GM19328 (cell line): ENCODE data around the gene PTPRG.
"Not testable (repeated sequence)": the region's sequence is repeated elsewhere in the genome, so short reads cannot be mapped to it uniquely, and the experiment has no call there.

Experiments used
- ATAC-seq: cut with Tn5 transposase; IDR thresholded peaks from one replicate; pipeline ENCODE4 v1.9.1; 2021; ENCODE audit warnings: mild to moderate bottlenecking, moderate library complexity; ENCODE audit not compliant: unreplicated experiment

Gene PTPRG

DNA sequence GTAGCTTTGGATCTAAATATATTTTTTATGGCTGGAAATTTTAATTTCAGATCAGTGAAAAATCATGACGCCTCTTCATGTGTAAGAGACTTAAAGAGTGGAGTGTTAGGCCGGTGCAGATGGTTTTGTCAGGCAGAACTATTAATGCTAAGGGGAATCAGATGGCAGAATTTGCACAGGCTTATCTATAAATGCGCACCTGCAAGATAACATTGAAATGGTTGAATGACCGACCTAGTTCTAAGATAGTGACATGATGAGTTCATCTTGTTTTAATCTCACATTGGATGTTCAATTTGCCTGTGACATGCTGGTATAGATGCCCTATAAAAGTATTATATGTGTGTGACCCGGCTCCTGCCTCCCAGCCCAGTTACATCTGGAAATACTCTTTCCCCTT, 471.4 kb downstream of the PTPRG start:
- no peak for ATAC-seq

DNA sequence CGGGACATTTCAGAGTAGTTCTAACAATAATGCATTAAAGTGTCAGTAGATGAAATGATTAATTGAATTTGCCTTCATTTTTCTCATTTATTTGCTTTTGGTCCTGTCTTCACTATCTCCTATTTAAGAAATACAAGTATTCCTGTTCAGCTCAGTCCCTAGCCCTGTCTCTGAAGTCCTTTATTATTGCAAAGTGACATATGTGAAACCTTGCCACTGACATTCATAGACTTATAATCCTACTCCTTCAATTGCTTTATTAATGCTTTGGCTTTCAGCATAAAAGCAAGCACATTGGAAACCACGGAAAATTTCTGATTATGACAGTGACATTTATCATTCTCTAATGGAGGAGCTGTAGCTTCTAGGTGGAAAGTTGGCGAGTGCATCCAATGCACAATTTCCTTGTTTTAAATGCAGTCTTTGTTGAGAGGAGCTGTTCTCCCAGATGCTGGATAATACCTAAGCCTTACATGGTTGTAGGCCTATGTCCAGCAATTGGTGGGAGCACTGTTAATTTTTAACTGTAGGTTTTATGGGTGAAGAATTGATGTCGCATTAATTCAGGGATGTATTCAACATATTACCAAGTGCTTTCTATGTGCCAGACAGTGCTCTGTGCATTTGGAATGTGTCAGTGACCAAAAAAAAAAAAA, 474.2 kb downstream of the PTPRG start:
- no peak for ATAC-seq

DNA sequence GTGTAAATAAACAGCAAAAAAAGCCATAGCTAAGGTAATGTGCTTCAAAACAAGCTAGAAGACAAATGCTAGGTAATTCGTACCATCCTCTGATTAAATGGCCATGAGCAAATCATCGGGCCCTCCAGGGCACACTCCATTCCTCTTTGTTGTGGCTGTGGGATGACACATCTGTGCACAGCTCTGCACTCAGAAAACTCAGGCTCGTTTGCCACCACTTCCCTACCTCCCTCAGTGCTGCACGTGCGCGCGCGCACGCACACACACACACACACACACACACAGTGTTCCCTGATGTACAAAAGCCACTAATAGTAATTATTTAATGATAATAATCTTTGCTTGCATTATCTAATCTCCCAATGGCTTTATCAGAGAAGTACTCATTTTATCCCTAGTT, 475.4 kb downstream of the PTPRG start:
- ATAC-seq: no peak

DNA sequence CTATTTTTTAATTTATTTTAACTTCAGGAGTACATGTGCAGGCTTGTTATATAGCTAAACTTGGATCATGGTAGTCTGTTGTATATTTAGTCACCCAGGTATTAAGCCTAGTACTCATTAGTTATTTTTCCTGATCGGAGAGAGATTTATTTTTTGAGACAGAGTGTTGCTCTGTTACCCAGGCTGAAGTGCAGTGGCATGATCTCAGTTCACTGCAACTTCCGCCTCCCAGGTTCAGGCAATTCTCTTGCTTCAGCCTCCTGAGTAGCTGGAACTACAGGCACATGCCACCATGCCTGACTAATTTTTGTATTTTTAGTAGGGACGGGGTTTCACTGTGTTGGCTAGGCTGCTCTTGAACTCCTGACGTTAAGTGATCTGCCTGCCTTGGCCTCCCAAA, 477.4 kb downstream of the PTPRG start:
- not testable (repeated sequence) for ATAC-seq

DNA sequence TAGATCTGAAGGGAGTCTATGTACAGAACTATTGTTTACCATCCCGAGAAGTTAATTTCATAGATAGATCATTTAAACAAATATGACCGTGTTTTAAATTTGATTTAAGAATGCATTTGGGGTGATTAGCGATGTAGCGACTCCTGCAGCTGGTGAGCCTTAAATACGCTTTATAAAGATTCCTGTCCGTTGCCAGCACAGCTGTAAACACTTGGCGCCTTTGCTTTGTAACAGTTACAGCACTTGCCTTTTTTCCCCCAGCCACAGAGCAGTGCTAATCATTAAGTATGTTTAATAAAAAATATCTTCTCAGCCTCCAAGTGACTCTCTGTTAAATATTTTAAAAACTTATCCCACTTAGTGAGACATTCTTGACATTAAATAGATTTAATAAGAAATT, 478.2 kb downstream of the PTPRG start:
- no peak for ATAC-seq

DNA sequence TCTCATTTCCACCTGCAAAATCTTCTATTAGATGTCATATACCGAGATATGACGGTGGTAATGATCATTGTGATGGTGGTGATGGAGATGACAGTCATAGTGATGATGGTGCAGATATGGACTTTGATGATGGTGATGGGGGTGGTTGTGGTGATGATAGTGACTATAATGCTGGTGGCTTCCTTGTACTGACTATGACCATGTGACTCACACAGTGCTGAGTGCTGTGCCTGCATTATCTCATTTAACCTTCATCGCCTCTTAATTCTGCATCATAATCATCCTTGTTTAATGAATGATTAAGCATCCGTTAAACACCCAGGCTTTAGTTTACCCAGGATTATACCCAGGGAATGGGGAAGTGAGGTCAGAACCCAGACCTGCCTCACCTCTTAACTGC, 480.3 kb downstream of the PTPRG start:
- ATAC-seq: no peak

DNA sequence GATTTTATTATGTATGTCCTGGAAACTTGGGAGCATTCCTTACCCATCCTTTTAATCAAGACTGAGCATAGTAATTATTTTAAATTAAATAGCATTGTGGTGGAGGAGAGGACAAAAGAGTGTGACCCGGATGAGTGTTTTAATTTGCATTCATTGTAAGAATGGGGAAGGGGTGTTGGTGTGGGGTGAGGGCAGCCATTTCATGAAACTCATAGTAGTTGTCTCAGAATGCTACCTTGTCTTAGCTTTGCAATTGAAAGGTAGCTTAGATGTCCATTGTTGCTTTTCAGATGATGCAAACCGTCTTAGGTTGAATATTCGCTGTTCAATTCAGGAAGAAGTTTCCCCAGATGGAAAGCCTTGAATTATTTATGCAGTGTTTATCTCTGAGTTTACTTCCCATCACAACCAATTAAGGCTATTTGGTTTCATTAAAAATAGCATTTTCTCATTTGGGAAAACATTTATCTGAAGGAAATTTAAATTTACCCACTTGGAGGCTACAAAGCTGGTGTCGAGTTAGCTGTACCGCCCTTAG, 483.6 kb downstream of the PTPRG start:
- no peak for ATAC-seq

DNA sequence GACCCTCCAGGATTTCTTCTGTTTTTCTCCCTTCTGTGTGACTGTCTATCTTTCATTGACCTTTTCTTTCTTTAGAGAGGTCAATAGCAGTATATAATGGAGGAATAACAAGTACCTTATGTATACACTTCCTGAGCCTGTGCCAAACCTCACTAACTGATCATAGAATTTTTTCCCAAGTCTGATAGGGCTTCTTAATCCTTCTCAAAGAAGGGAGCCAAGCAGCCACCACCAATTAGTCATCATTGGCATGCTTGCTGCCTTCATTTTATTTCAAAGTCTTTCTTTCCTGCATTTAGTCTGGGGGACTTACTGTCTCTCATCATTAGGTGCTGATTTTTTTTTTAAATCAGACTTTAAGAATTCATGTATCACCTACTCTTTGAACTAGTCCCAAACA, 485.0 kb downstream of the PTPRG start:
- ATAC-seq: no peak

DNA sequence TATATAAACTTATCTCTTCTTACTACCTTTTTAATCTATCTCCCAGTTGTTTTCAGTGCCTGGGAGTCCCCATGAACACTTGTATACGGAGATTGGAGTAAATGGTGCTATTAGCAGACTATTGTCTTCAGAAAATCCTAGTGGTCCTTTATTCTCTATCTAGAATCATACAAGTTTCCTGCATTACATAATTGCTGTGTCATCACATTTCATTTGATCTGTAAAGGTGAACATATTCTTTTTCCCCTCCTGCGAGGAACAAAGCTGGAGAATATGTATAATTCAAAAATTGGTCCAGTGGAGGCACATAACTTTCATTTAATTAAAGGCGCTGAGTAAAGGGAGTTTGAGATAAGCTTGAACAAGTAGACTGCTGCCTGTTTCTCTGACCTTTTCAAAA, 487.2 kb downstream of the PTPRG start:
- no peak for ATAC-seq

DNA sequence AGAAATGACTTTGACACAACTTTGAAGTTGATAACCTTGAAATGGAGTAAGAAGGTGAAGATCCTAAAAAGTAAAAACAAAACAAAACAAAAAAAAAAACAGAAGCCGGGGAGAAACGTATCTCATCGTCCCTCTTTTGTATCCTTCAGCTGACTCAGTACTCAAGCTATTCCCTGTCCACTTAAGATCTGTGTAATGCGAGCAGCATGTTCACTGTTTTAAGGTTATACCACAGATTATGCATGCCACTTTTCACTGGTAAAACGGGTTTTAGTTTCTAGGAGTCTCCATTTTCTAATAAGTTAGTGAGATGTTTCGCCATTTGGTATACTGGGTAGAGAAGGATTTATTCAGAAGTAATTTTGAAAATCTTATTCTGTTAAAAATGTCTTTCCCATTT, 487.7 kb downstream of the PTPRG start:
- ATAC-seq: no peak

DNA sequence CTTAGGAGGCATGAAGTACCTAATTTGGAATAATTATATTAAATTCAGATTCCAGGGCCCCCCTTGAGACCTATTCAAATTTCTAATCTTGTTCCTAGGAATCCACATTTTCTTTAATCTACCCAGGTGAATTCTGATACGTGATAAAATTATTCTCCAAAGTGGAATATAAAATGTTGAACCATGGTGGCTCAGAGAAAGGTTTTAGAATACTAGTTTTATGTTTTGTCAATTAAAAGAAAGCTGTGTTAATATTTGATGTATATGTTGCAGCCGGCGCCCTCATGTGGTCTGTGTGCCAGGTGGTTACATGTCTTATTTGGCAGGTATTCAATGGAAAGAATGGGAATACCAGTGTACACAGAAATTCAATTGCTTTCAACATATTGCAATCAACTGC, 490.1 kb downstream of the PTPRG start:
- ATAC-seq: no peak

DNA sequence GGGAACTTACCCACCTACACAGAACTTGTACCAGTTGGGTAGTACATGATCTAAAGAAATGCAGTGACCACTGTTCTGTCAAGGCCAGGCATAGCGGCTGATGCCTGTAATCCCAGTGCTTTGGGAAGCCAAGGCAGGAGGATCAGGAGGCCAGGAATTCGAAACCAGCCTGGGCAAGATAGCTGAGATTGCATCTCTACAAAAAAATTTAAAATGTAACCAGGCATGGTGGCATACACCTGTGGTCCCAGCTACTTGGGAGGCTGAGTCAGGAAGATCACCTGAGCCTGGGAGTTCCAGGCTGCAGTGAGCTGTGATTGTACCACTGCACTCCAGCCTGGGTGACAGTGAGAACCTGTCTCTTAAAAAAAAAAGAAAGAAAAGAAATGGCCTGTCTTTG, 491.0 kb downstream of the PTPRG start:
- ATAC-seq: no peak

DNA sequence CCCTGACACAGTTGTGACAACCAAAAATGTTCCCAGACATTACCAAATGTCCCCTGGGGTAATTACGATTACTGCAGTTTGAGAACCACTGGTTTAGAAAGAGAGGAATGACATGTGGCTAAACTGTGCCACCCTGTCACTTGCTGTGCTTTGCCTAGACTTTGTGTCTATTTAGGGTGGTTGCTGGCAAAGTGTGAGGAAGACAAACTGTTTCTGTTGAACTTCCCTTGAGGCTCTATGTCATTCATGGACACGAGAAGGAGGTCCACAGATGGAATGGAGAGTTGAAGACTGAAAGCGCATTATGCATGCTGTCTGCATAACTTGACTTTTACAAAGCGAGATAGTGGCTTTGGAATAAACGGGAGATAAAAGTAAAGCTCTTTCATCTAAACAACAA, 495.3 kb downstream of the PTPRG start:
- ATAC-seq: no peak

DNA sequence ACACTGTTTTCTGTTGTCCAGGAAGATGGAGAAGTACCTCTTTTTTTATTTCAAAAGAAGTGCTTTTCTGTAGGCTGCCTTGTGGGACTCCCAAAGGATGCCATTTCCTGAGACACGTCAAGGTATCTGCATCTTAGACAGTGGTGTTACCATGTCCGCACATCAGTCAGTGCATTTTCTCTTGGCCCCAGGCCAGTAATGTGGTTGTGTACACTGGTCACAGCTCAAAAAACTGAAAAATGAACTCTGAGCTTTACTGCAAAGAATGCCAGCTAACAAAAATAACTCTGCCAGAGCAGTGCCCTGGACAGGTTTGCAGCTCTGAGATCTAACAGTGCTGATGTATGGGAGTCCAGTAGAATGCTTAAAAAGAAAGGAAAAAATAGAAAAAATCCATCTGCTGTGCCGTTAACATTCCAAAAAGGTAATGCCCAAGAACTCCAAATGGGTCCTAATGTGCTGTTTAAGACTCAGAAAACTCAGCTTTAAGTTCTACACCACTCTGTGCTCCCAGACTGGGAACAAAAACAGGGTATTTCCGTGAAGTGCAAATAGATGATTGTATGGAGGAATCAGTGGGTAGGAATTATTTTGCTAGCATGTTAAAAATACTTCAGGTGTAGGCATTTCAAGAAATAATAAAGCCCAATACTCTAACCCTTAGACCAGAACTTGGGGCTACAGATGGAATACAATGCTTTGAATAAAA, 496.1 kb downstream of the PTPRG start:
- ATAC-seq: no peak

DNA sequence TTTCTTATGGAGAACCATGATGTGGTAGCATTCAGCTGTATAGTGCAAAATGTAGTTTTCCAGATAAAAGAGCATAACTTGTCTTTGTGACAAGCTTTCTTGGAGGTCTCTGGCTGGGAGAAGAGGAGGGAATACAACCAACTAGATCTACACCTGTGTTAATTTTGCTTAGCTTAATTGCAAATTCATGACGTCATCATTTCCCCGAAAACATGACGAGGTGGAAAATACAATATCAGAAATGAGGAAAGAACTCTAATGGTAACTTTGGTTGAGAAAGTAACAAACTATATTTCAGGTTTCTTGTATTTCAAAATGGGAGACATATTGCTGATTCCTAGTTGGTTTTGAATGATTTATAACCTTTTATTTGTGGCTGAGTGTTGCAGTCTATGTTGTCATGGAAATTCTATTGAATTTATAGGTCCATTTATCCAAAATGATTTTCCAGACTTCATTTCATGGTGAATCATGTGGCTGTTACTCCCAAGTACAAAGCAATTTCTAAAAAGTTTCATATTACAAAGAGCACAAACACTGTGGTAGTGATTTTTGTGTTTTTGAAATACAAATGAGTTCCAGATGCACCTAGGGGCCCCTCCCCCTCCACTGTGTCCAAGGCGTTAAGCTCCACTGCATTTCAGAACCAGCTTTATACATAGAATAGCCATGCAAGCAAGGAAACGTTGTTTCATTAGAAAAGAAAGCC, 504.8 kb downstream of the PTPRG start:
- no peak for ATAC-seq

DNA sequence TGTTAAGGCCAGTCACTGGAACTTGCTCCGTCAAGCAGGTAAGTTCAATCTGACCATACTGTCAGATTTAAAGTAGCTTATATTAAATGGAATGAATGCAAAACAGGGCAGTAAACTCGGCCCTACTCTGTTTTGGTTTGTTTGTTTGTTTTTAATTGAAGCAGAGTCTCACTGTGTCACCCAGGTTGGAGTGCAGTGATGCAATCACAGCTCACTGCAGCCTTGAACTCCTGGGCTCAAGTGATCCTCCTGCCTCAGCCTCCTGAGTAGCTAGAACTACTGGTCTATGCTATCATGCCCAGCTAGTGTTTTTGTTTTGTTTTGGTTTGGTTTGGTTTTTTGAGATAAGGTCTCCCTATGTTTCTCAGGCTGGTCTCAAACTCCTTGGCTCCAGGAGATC, 507.0 kb downstream of the PTPRG start:
- no peak for ATAC-seq

DNA sequence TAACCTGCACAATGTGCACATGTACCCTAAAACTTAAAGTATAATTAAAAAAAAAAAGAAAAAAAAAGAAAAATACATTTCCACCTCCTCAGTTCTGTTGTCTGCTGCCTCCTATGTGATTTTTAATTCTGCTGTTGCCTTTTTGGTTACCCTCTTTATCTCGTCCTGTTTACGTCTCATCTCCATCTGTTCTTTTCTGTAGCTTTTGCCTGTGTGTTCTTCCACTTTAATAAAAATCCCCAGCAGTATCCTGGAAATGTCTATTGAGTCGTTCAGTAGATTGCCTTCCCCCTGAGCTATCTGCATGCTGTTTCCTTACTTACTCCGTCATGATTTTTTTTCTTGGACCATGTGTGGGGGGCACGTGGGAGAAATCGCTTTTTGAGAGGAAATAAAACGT, 509.5 kb downstream of the PTPRG start:
- no peak for ATAC-seq

DNA sequence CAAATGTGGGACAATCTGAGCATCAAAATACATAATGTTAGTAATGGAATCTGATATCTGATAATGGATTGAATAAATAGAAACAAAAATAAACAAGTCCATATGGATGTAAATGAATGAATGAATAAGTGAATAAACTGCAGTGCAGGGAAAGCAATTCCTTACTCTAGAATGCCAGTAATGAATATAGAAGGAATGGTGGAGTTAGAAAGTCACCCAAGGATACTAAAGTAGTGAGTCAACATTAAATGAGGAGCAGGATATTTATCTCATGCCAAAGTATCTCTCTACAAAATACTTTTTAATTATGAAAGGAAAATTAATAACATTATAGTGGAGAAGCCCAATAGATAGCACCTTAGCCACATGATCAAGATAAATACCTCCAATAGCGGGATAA, 511.7 kb downstream of the PTPRG start:
- no peak for ATAC-seq

DNA sequence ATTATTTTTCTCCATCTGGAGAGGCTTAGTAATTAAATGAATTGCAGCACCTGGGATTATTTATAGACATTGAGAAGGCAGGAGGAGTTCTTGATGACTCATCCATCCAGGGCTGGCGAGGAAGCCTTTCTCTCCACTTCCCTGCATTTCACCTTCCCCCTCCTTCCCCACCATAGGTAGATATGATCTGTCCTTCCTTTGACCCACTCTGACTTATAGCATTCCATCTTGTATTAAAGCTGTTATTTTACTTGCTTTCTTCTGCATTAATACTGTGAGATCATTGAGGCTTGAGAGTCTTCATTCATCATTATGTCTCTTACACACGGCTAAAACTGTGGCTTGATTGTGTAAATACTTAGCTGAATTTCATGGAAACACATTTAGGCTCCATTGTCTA, 523.2 kb downstream of the PTPRG start:
- ATAC-seq: no peak

DNA sequence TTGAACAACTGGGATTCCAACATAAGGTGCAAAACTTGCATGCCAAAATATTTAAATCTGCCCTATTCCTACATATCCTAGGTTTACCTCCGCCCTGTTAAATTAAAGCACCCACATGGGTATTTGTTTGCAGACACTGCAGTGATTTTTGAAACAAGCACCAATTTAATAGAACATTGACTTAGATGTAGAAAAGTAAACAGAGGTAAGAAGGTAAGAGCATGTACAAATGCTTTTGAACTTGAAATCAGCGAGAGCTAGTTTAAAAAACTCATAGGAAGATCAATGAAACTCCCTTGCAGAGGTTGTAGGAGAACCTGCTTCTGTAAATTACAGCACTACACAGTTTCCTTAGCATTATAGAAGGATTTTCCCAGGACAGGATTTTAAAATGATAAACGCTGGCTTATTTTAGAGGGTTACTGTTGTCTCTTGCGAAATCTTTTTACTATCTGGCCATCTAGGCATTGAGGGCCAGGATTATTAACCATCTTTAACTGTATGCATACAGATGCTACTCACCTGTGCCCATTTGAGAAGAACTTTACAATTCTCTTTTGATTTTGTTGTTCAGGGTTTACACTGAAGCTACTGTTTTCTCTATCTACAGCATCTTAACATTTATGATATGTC, 527.2 kb downstream of the PTPRG start:
- ATAC-seq: no peak

DNA sequence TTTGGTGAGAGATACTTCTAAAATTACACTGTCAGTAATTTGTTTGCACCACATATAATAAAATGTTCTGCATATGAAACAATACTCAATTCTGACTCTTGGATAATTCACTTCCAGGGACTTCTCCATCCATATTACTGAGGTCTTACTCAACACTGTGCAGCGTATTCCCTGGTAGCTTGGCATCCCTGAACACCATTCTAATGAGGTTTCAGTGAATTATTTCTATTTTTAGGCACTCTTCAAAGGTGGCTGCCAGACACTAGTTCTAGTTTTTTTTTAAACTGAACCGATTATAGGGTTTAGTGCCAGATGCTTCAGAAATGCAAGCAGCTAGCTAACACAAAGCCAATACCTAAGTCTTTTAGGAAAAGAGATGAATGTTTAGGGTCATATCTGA, 528.7 kb downstream of the PTPRG start:
- ATAC-seq: no peak

DNA sequence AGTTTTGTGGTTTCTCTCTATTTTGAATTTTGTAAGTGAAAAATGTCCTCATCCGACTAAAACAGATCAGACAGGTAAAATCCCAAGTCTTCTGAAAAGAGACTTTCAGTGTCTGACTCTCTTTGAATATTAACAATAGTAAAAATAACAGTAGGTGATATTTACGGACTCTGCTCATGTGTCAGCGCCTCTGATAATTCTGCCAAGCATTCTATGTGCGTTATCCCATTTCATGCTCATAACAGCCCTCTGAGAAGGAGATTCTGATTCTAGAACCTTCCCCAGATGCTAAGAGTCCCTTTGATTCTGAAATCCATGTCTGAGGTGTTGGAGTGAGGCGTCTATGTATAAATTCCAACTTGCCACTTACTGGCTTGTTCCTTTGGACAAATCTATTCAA, 529.1 kb downstream of the PTPRG start:
- ATAC-seq: no peak
